Colonic mucosa (tissue), 4 donors: Measurements from ENCODE around the gene ZNRF2. TPM values are rescaled to one million over a fixed set of nuclear protein-coding genes. Genes with fewer than 3 reads are reported as not detected.

ENCODE experiments used
- DNase-seq: peaks from one replicate; pipeline ENCODE4 v3.0.0-alpha.2; 2020
- H3K27ac ChIP-seq: fragments of 200-600 bp; one replicate; pipeline ENCODE4 v1.8.0; 2021
- H3K27me3 ChIP-seq: fragments of 200-600 bp; one replicate; pipeline ENCODE4 v1.8.0; 2021
- H3K36me3 ChIP-seq: fragments of 200-600 bp; one replicate; pipeline ENCODE4 v1.8.0; 2021
- H3K4me1 ChIP-seq: fragments of 200-600 bp; one replicate; pipeline ENCODE4 v1.8.0; 2021; ENCODE audit warnings: mild to moderate bottlenecking
- H3K4me3 ChIP-seq: fragments of 200-600 bp; one replicate; pipeline ENCODE4 v1.8.0; 2021
- H3K9ac ChIP-seq, 2 donors: one replicate each; pipeline ENCODE4 v1.7.0; 2013; ENCODE audit warnings: control low read depth in 2 of 2, low read depth in 2 of 2, low read length in 2 of 2
- H3K9me3 ChIP-seq: fragments of 200-600 bp; one replicate; pipeline ENCODE4 v1.8.0; 2021
- intact Hi-C: fragments of 100-400 bp; cut with DNase I; formaldehyde crosslinking; loops from one replicate; pipeline ENCODE4 v1.14.1; 2022
- total RNA-seq, 2 donors: library from RNA; stranded (reverse); fragmentation: NEBNext Ultra II Directional in 1 of 2; extraction: Animal tissue kit (Norgen Biotek cat#: 25700) in 1 of 2; gene quantifications; one replicate each; pipeline ENCODE4 v1.2.1, GENCODE V29; 2021
- TF ChIP-seq, protein P1 (sequence below): fragments of 200-600 bp; IDR thresholded peaks from one replicate; pipeline ENCODE4 v1.8.0; 2022; ENCODE audit warnings: antibody characterized with exemption, mild to moderate bottlenecking
- donor health status: healthy.
- donor health status: DM: no; HTN: no; CAD: no.
- donor health status: DM: no; HTN: no; CAD: no.

ZNRF2 gene
- total RNA-seq, 2 donors from 2014 or later = 42.4 to 45.9 TPM

DNA sequence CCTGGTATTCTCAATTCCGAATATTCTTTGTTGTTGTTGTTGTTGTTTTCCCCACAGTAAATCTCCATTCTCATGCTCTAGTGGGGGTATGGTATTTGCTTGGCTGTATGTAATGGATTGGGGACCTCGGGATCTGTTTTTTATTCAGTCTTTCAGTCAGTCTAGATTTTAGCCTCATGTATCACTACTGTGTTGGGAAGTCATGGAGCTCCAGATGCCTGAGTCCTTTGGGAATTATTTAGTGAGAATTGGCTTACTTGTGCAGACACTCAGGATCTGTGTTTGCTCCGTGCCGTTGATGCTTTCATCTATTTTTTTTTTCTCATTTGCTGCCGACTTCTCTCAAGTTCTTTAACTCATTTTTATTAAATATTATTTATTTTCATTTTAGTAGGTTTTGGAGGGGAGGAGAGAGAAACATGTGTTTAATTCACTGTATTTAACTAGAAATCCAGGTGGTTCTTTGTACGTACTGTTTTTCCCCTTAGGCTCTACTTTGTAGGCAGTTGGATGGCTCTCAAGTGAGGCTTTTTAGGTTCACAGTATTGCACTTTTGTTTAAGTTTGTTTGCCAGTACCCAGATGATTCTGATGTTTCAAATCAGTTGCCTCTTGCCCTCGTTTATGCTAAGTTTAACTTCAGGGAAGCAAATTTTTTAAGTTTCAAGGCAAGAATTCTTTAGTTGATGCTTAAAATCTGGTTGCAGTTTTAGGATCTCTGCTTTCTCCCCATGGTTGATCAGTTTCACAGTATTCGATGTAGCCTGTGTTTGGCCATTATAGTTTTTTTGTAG, 36.9 kb downstream of the ZNRF2 start:
- TF ChIP-seq, protein P1, sequence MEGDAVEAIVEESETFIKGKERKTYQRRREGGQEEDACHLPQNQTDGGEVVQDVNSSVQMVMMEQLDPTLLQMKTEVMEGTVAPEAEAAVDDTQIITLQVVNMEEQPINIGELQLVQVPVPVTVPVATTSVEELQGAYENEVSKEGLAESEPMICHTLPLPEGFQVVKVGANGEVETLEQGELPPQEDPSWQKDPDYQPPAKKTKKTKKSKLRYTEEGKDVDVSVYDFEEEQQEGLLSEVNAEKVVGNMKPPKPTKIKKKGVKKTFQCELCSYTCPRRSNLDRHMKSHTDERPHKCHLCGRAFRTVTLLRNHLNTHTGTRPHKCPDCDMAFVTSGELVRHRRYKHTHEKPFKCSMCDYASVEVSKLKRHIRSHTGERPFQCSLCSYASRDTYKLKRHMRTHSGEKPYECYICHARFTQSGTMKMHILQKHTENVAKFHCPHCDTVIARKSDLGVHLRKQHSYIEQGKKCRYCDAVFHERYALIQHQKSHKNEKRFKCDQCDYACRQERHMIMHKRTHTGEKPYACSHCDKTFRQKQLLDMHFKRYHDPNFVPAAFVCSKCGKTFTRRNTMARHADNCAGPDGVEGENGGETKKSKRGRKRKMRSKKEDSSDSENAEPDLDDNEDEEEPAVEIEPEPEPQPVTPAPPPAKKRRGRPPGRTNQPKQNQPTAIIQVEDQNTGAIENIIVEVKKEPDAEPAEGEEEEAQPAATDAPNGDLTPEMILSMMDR = no peak
- peak overlapping the region; percentile 22 for H3K27ac ChIP-seq
- no peaks in the 10 kb centered on the region for H3K27me3 ChIP-seq
- H3K36me3 ChIP-seq = no peaks in the 10 kb centered on the region
- intact Hi-C loops = no loop called here
- no peaks in the 10 kb centered on the region for H3K9me3 ChIP-seq
- no peak overlapping the region for H3K4me3 ChIP-seq
- no peak for DNase-seq
- peak overlapping the region in 1 of 2 donors; percentile 8 for H3K9ac ChIP-seq
- H3K4me1 ChIP-seq = peaks cover 6% of the 10 kb centered on the region

DNA sequence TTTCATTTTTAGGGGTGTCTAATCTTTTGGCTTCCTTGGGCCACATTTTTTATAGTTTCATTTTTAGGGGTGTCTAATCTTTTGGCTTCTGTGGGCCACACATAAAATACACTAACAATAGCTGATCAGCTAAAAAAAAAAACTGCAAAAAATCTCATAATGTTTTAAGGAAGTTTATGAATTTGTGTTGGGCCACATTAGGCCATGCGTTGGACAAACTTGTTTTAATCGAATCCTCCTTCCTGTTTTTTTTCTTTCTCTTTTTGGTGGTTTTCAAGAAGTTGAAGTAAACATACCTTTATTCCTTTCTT, 37.4 kb downstream of the ZNRF2 start:
- intact Hi-C loops = no loop called here
- Histone ChIP-seq H3K4me1 (peaks cover 6% of the 10 kb centered on the region), H3K4me3 (no peak overlapping the region), H3K27me3 (no peaks in the 10 kb centered on the region), H3K36me3 (no peaks in the 10 kb centered on the region), H3K9ac (peak overlapping the region in 1 of 2 donors; percentile 58), H3K27ac (peak overlapping the region; percentile 22), H3K9me3 (no peaks in the 10 kb centered on the region)
- DNase-seq = no peak
- TF ChIP-seq, protein P1 = no peak

DNA sequence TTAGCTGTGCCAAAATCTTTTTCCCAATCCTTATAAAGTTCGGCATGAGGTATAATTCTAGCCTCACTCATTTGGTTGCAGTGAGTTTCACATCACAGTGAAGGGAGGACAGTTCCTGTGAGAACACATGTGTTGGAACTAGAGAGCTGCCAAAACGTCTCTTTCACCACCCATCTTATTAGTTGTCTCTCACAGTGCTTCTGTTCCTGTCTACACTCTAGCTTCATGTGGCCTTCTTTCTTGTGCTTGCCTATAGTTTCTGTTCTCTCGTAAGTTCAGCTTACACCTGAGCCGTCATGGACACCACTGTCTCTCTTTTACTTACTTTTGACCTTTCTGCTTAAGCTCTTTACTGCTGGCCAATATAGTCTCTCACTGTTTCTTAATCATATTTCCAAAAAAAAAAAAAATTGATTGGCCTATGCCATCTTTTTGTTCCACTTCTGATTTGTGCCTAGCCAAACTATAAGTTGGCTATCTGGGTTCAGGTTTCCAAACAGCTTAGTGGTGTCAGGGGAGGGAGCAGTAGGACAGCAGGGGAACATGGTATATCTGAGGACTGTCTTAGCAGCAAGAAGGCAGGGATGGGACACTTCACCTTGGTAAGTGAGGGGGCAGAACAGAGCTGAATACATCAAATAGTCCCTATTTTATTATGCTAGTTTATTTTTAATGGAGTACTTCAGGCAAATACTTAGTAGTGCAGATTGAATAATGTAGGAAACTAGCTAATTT, 38.0 kb downstream of the ZNRF2 start:
- peak overlapping the region; percentile 22 for H3K27ac ChIP-seq
- intact Hi-C loops = no loop called here
- peaks cover 6% of the 10 kb centered on the region for H3K4me1 ChIP-seq
- TF ChIP-seq, protein P1 = no peak
- peak overlapping the region; percentile 24 to 58 for H3K9ac ChIP-seq
- no peaks in the 10 kb centered on the region for H3K27me3 ChIP-seq
- DNase-seq = no peak
- H3K9me3 ChIP-seq = no peaks in the 10 kb centered on the region
- H3K4me3 ChIP-seq = no peak overlapping the region
- no peaks in the 10 kb centered on the region for H3K36me3 ChIP-seq

DNA sequence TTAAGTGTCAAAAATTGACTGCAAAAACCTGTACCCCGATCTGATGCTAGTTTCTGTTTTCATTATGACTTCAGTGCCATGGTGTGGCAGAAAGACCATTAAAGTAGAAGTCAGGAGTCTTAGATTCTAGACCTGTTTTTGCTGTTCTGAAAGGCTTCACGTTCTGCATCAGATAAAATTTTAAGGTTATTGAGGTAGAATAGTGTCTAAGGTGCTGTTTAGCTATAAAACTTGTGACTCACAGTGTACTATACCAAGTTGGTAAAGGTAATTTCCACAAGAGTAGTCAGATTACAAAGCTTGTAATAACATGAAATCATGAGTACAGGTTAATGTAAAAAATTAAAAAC, 38.6 kb downstream of the ZNRF2 start:
- no peaks in the 10 kb centered on the region for H3K27me3 ChIP-seq
- TF ChIP-seq, protein P1 = no peak
- H3K9me3 ChIP-seq = no peaks in the 10 kb centered on the region
- peak overlapping the region; percentile 24 to 58 for H3K9ac ChIP-seq
- DNase-seq = no peak
- H3K36me3 ChIP-seq = no peaks in the 10 kb centered on the region
- intact Hi-C loops = no loop called here
- H3K27ac ChIP-seq = peak overlapping the region; percentile 22
- no peak overlapping the region for H3K4me3 ChIP-seq
- peaks cover 6% of the 10 kb centered on the region for H3K4me1 ChIP-seq

DNA sequence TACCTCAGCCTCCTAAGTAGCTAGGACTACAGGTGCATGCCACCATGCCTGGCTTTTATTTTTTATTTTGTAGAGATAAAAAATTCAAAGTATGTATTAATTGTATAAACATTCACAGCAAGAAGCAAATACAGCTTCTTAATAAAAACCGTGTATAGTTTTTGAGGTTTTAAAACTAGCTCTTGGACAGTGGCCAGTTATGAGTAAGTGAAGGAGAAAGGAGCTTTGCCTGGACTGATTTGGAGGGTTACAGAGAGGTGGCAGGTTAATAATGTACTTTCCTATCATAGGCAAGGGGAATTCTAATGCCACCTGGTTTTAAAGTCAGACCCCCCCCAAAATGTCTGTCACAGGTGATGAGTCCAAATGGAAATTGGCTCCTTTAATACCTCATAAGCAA, 43.4 kb downstream of the ZNRF2 start:
- Histone ChIP-seq H3K9me3 (no peaks in the 10 kb centered on the region), H3K27ac (no peak overlapping the region), H3K36me3 (no peaks in the 10 kb centered on the region), H3K9ac (no peak overlapping the region), H3K4me3 (no peak overlapping the region), H3K4me1 (peaks cover 6% of the 10 kb centered on the region), H3K27me3 (no peaks in the 10 kb centered on the region)
- DNase-seq = no peak
- TF ChIP-seq, protein P1 = no peak
- intact Hi-C loops = no loop called here
